SK-N-SH (cell line): ENCODE results near the gene PNCK. TPM values are rescaled to one million over a fixed set of nuclear protein-coding genes. Genes with fewer than 3 reads are reported as not detected.

Source experiments
- CTCF ChIA-PET: fragments of 300-600, 350-600 bp; formaldehyde crosslinking; extraction: SDS; loops from one replicate; lab custom pipeline; 2021; lab: Yijun Ruan, JAX
- POLR2A ChIA-PET: fragments of 350-600 bp; sonication (Branson Sonifier 250); formaldehyde crosslinking; extraction: SDS; loops from one replicate; lab custom pipeline; 2020; ENCODE audit warnings: antibody characterized with exemption, inconsistent platforms; lab: Yijun Ruan, JAX
- DNase-seq: peaks from one replicate; pipeline ENCODE4 v3.0.0; 2012
- H2AFZ ChIP-seq: fragments of 200-600 bp; sonication (generic); 2 replicates; pipeline ENCODE4 v1.8.1; 2016; ENCODE audit warnings: antibody characterized with exemption, mild to moderate bottlenecking, low read depth
- H3F3A ChIP-seq: fragments of 200-600 bp; sonication (generic); replicated peaks from 2 replicates; pipeline ENCODE3; 2016; ENCODE audit warnings: antibody characterized with exemption, mild to moderate bottlenecking; ENCODE audit not compliant: insufficient read depth
- H3K27ac ChIP-seq, 2 experiments: fragments of 200-500 bp in 1 of 2; fragments of 200-600 bp in 1 of 2; sonication (Bioruptor generic) in 1 of 2; sonication (generic), shearing (Covaris generic) in 1 of 2; 2 replicates each; pipeline versions ENCODE4 v1.5.1 to v1.6.1; 2014 to 2016; ENCODE audit warnings: low read depth in 2 of 2, inconsistent platforms in 1 of 2, low read length in 1 of 2, mild to moderate bottlenecking in 1 of 2, mixed read lengths in 1 of 2
- H3K27me3 ChIP-seq: fragments of 200-600 bp; sonication (generic), shearing (Covaris generic); 2 replicates; pipeline ENCODE4 v1.6.1; 2016; ENCODE audit warnings: mixed run types; ENCODE audit not compliant: insufficient read depth
- H3K36me3 ChIP-seq, 2 experiments: fragments of 200-500 bp in 1 of 2; fragments of 200-600 bp in 1 of 2; sonication (Bioruptor generic) in 1 of 2; sonication (generic) in 1 of 2; replicated peaks in 1 of 2; 2 replicates each; pipeline versions ENCODE3 to v1.5.1; 2014 to 2016; ENCODE audit warnings: low read length in 1 of 2, mild to moderate bottlenecking in 1 of 2; ENCODE audit not compliant: insufficient read depth in 2 of 2, control insufficient read depth in 1 of 2
- H3K4me1 ChIP-seq, 2 experiments: fragments of 200-500 bp in 1 of 2; fragments of 200-600 bp in 1 of 2; sonication (Bioruptor generic) in 1 of 2; sonication (generic), shearing (Covaris generic) in 1 of 2; 2 replicates each; pipeline versions ENCODE4 v1.5.1 to v1.6.1; 2014 to 2016; ENCODE audit warnings: low read depth in 1 of 2, low read length in 1 of 2, mixed run types in 1 of 2; ENCODE audit not compliant: insufficient read depth in 2 of 2, control insufficient read depth in 1 of 2
- H3K4me2 ChIP-seq: fragments of 200-600 bp; sonication (generic), shearing (Covaris generic); 2 replicates; pipeline ENCODE4 v1.6.1; 2017; ENCODE audit warnings: mixed run types
- H3K4me3 ChIP-seq, 2 experiments: fragments of 200-500 bp in 1 of 2; fragments of 200-600 bp in 1 of 2; sonication (Bioruptor generic) in 1 of 2; sonication (generic), shearing (Covaris generic) in 1 of 2; 2 replicates each; pipeline versions ENCODE4 v1.5.1 to v1.8.1; 2014 to 2016; ENCODE audit warnings: low read depth in 2 of 2, inconsistent platforms in 1 of 2, low read length in 1 of 2, mild to moderate bottlenecking in 1 of 2, mixed read lengths in 1 of 2, moderate library complexity in 1 of 2
- H3K79me2 ChIP-seq: fragments of 200-600 bp; sonication (generic); 2 replicates; pipeline ENCODE4 v1.8.1; 2017; ENCODE audit warnings: mild to moderate bottlenecking; ENCODE audit not compliant: insufficient read depth
- H3K9ac ChIP-seq: fragments of 200-600 bp; sonication (generic); 2 replicates; pipeline ENCODE4 v1.6.1; 2017; ENCODE audit warnings: mixed run types
- H3K9me2 ChIP-seq: fragments of 200-600 bp; sonication (generic); 2 replicates; pipeline ENCODE4 v1.6.1; 2017; ENCODE audit warnings: mixed run types
- H3K9me3 ChIP-seq: fragments of 200-600 bp; sonication (generic); 2 replicates; pipeline ENCODE4 v1.6.1; 2017; ENCODE audit warnings: mixed run types, mild to moderate bottlenecking, moderate library complexity
- H4K20me1 ChIP-seq: fragments of 200-600 bp; sonication (generic); 2 replicates; pipeline ENCODE4 v1.6.1; 2017; ENCODE audit warnings: mild to moderate bottlenecking, mixed run types; ENCODE audit not compliant: insufficient read depth
- CHD2 ChIP-seq: fragments of 150-350 bp; IDR thresholded peaks from 2 replicates; pipeline ENCODE4 v1.6.1; 2018; ENCODE audit warnings: low read length; ENCODE audit not compliant: partially characterized antibody
- ELF1 ChIP-seq: IDR thresholded peaks from 2 replicates; pipeline ENCODE4 v1.4.0; 2012
- EP300 ChIP-seq, 2 experiments: IDR thresholded peaks; 2 replicates each; pipeline versions ENCODE4 v1.4.0 to v1.6.1; 2012; ENCODE audit warnings: borderline replicate concordance in 1 of 2, low read depth in 1 of 2, low read length in 1 of 2
- FOXM1 ChIP-seq: IDR thresholded peaks from 2 replicates; pipeline ENCODE4 v1.4.0; 2012; ENCODE audit warnings: low read depth, mild to moderate bottlenecking
- IRF3 ChIP-seq: fragments of 150-350 bp; IDR thresholded peaks from 2 replicates; pipeline ENCODE4 v1.6.1; 2016; ENCODE audit warnings: mild to moderate bottlenecking, low read depth, low read length
- MEF2A ChIP-seq: IDR thresholded peaks from 2 replicates; pipeline ENCODE4 v1.4.0; 2012; ENCODE audit warnings: low read depth, borderline replicate concordance
- MXI1 ChIP-seq: IDR thresholded peaks from 2 replicates; pipeline ENCODE4 v1.6.1; 2012; ENCODE audit warnings: mild to moderate bottlenecking, low read depth, low read length, improper control_type of control experiment
- NFIC ChIP-seq: IDR thresholded peaks from 2 replicates; pipeline ENCODE4 v1.4.0; 2012; ENCODE audit warnings: borderline replicate concordance
- PBX3 ChIP-seq: IDR thresholded peaks from 2 replicates; pipeline ENCODE4; 2012
- POLR2AphosphoS5 ChIP-seq: IDR thresholded peaks from 2 replicates; pipeline ENCODE4 v1.6.1; 2012; ENCODE audit warnings: low read depth, low read length
- RCOR1 ChIP-seq: fragments of 150-350 bp; IDR thresholded peaks from 2 replicates; pipeline ENCODE4 v1.6.1; 2017; ENCODE audit warnings: antibody characterized with exemption, low read length
- REST ChIP-seq: IDR thresholded peaks from 2 replicates; pipeline ENCODE4 v1.6.1; 2012; ENCODE audit warnings: mild to moderate bottlenecking, low read depth, low read length, moderate library complexity
- SMC3 ChIP-seq: IDR thresholded peaks from 2 replicates; pipeline ENCODE4 v1.6.1; 2012; ENCODE audit warnings: low read depth, low read length, improper control_type of control experiment
- TAF1 ChIP-seq: IDR thresholded peaks from 2 replicates; pipeline ENCODE4 v1.6.1; 2012; ENCODE audit warnings: low read depth, mild to moderate bottlenecking, low read length, moderate library complexity, borderline replicate concordance
- TCF12 ChIP-seq: IDR thresholded peaks from 2 replicates; pipeline ENCODE4 v1.4.0; 2012
- TEAD4 ChIP-seq: IDR thresholded peaks from 2 replicates; pipeline ENCODE4 v1.4.0; 2012; ENCODE audit warnings: mild to moderate bottlenecking, borderline replicate concordance; ENCODE audit not compliant: insufficient read depth
- USF1 ChIP-seq: IDR thresholded peaks from 2 replicates; pipeline ENCODE4 v1.4.0; 2012; ENCODE audit warnings: low read depth, borderline replicate concordance
- USF2 ChIP-seq: fragments of 150-350 bp; IDR thresholded peaks from 2 replicates; pipeline ENCODE4 v1.6.1; 2017; ENCODE audit warnings: antibody characterized with exemption, low read length, low read depth, borderline replicate concordance
- WGBS: methylation state at CpG from one replicate; pipeline ENCODE4 v1.1.6; 2017; ENCODE audit warnings: low lambda C conversion rate; 5-methylcytosine and 5-hydroxymethylcytosine counted together
- polyA plus RNA-seq, 3 experiments: library from polyadenylated mRNA; depleted of rRNA; stranded (reverse); fragments of >200 nt; gene quantifications; 2 replicates each; pipeline ENCODE4 v1.2.3, GENCODE V29; 2012

The PNCK gene
- polyA plus RNA-seq, 1 of the 3 experiments (the other 2 are of a cell fraction): 1.2 TPM

GRCh38 chrX:153717445-153717844 is 43.8 kb upstream of the PNCK start:
- H3K27ac ChIP-seq: no peak overlapping the region
- H4K20me1 ChIP-seq: peaks cover 23% of the 10 kb centered on the region
- CTCF ChIA-PET: no interaction called here
- TF ChIP-seq USF1: no peak
- no peak for TF ChIP-seq MEF2A
- TF ChIP-seq TCF12: no peak
- no peak for TF ChIP-seq MXI1
- TF ChIP-seq PBX3: no peak
- no peak for TF ChIP-seq USF2
- no peak for TF ChIP-seq NFIC
- no peak for TF ChIP-seq FOXM1
- no peak for TF ChIP-seq CHD2
- no peak for TF ChIP-seq EP300 (IDR thresholded peaks at IDR 0.05; ENCODE audit: borderline replicate concordance in 1 of 2, low read depth in 1 of 2, low read length in 1 of 2)
- no peak for TF ChIP-seq ELF1
- no peak for TF ChIP-seq IRF3
- no peak for TF ChIP-seq TEAD4
- TF ChIP-seq RCOR1: no peak
- no peak for TF ChIP-seq POLR2AphosphoS5
- TF ChIP-seq REST: no peak
- no peak for TF ChIP-seq TAF1
- no peak for TF ChIP-seq SMC3
- H2AFZ ChIP-seq: no peak overlapping the region
- POLR2A ChIA-PET: no interaction called here
- no peak for DNase-seq
- WGBS: 64% methylated on average over 9 of the region's 9 CpGs
- no peak overlapping the region for H3K9ac ChIP-seq
- H3K4me2 ChIP-seq: no peak overlapping the region
- H3K9me2 ChIP-seq: no peaks in the 10 kb centered on the region
- H3K4me3 ChIP-seq: no peak overlapping the region
- H3K9me3 ChIP-seq: no peaks in the 10 kb centered on the region
- peaks cover 49% of the 10 kb centered on the region for H3K79me2 ChIP-seq
- H3K27me3 ChIP-seq: no peaks in the 10 kb centered on the region; the same call in 1 of the 2 replicates
- peaks cover 13 to 33% of the 10 kb centered on the region in 2 experiments for H3K36me3 ChIP-seq
- H3K4me1 ChIP-seq: 0 out of 4 replicates have a peak, but pooled peaks cover 0 to 2% of the 10 kb centered on the region in 2 experiments
- H3F3A ChIP-seq: no peaks in the 10 kb centered on the region
